Skin epidermis (tissue), 12 donors: Measurements from ENCODE around the gene ANKRD49.
A peak's percentile ranks its signal among the peaks of the same experiment; 100 is the strongest.
"Not testable (repeated sequence)": the region's sequence is repeated elsewhere in the genome, so short reads cannot be mapped to it uniquely, and the experiment has no call there.

Experiments
- H3K27ac ChIP-seq, 21 experiments: fragments of 200-600 bp; sonication (generic) in 11 of 21; one replicate each; pipeline ENCODE4 v1.5.0; 2020; ENCODE audit warnings: mild to moderate bottlenecking in 3 of 21, inconsistent platforms in 2 of 21, moderate library complexity in 2 of 21
- H3K4me3 ChIP-seq, 7 experiments: fragments of 200-600 bp; sonication (generic) in 2 of 7; one replicate each; pipeline ENCODE4 v1.5.0; 2020; ENCODE audit warnings: inconsistent platforms in 2 of 7, mild to moderate bottlenecking in 2 of 7, moderate library complexity in 1 of 7

Gene ANKRD49

DNA sequence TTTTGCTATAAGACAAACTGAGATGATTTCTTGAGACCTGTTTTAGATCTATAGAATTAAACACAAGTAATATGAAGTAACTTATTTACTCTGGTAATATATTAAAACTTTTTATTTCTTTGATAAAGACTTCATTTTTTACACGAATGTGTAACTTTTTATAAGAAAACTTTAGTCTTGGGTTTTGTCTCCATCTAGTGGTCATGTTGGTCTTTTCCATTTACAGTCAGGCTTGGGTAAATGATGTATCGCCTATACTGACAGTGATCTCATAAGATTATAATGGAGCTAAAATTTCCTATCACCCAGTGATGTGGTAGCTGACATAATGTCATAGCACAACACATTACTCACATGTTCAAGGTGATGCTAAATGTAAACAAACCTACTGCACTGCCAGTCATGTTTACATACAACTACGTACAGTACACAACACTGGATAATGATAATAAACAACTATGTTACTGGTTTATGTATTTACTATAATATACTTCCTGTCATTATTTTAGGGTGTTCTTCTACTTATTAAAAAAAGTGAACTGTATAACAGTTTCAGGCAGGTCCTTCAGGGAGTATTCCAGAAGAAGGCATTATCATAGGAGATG lies 11.0 kb downstream of the ANKRD49 start:
- Histone ChIP-seq H3K4me3 (no peak overlapping the region), H3K27ac (no peak overlapping the region)

DNA sequence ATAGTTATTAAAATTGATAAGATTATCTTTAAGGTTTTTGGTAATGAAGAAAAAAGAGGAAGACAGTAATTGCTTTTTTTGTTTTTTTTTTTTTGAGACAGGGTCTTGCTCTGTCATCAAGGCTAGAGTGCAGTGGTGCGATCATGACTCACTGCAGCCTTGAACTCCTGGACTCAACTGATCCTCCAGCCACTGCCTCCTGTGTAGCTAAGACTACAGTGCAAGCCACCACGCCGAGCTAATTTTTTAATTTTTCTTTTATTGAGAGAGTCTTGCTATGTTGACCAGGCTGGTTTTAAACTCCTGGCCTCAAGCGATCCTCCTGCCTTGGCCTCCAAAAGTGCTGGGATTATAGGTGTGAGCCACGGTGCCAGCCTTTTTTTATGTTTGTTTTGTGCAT lies 12.7 kb downstream of the ANKRD49 start:
- not testable (repeated sequence) for H3K4me3 ChIP-seq, H3K27ac ChIP-seq

DNA sequence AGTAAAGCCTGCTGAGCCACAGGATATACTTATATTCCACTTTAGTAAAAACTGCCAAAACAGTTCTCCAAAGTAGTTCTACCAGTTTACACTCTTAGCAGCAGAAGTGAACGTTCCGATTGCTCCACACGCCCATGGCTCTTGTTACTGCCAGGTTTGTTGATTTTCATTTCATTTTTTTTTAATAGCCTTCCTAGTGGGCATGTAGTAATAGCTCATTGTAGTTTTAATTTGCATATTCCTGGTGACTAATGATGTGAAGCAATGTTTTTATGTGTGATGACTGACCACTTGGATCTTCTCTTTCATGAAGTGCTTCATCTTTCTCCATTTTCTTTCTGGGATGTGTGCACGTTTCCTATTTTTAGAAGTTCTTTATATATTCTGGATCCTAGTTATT lies 13.7 kb downstream of the ANKRD49 start:
- Histone ChIP-seq H3K27ac (no peak overlapping the region), H3K4me3 (no peak overlapping the region)

GRCh38 chr11:94511932-94512781 lies 18.4 kb downstream of the ANKRD49 start, which contains the start of gene C11orf97:
C11orf97 (plus strand) TSS chr11:94512461; CDS start chr11:94512529, 68 bp downstream.
- peak within 1 kb of the TSS; percentile 23 to 51 (median 30) for H3K4me3 ChIP-seq
- H3K27ac ChIP-seq: peak within 1 kb of the TSS in 2 of 21 experiments; percentile 21 to 69

DNA sequence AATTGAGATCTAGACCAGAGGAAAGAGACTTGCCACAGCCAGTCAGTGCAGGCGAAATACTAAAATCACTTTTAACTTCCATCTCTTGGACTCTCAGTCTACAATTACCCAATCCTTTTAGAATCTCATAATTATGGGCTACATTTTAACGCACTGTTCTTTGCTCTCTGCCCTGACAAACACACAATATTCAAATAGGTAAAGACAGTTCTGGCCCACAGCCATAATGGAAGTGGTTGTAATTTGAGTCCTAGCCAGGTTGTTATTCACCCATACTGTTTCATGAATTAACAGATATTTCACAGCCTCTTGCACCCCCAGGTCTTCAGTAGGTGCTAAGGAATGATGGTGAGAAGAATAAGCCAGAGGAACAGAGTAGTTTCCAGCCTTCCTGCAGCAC lies 19.3 kb downstream of the ANKRD49 start:
- H3K4me3 ChIP-seq: no peak overlapping the region
- H3K27ac ChIP-seq: no peak overlapping the region

- H3K4me3 ChIP-seq: no peak overlapping the region
- H3K27ac ChIP-seq: no peak overlapping the region
These were observed 21.6 kb downstream of the ANKRD49 start for GRCh38 chr11:94515398-94515797.

DNA sequence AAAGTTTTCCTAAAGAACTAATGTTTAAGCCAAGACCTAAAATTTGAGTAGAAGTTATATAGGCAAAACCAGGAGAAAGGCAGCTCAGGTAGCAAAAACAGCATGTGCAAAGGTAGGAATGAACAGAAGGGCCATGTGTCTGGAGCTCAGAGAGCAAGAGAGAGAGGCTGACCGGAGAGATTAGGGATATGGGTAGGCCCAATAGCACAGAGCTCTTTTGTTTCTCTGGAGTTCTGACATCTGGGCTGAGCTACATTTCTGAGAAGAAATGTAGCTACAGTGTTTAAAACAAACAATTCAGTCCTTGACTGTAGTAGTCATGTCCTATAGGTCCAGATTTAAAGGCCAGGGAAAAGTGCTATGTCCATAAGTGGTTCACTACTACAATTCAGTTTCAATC lies 22.9 kb downstream of the ANKRD49 start:
- Histone ChIP-seq H3K4me3 (no peak overlapping the region), H3K27ac (no peak overlapping the region)

DNA sequence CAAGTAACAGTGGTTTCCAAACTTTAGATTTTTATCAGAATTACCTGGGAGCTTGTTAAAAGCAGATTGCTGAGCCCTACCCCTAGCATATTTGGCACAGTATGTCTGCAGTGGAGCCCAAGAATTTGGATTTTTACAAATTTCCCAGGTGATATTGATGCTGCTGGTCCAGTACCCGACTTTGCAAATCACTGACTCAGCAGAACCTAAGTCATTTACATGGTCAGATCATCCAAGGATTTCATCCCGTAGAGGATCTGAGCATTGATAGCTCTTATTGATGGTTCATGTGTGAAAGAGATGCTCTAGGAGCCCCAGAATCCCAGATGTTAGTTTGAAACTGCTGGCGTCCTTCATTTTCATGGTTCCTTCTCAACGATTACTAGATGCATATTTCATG lies 24.5 kb downstream of the ANKRD49 start:
- H3K4me3 ChIP-seq: no peak overlapping the region
- no peak overlapping the region for H3K27ac ChIP-seq

DNA sequence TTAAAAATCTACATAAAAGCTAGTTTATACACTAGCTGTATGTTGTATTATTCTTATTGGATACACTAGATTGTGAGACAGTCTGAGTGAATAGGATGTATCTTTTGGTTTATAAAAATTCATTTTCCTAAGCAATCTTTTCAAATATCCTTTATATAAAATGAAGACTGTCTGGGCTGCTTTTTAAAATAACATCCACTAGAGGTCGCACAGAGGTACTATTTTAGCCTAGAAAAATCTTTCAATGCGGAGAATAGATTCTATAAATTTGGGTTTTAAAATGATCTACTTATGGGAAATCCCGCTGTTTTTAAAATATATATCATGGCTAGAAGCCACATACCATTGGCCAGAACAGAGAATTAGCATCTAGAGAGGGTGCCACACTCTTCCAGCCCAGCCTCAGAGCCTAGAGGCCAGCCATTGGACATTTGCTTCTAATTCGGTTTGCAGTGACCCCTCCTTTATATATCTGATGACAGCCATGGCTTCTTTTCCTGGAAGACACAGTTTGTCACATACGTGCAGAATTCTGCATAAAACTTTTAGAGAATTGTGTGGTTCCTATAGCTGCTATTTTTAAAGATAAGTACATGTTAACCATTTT lies 25.8 kb downstream of the ANKRD49 start:
- Histone ChIP-seq H3K4me3 (no peak overlapping the region), H3K27ac (no peak overlapping the region)

GRCh38 chr11:94521684-94522083 lies 27.9 kb downstream of the ANKRD49 start:
- no peak overlapping the region for H3K4me3 ChIP-seq
- H3K27ac ChIP-seq: no peak overlapping the region

- Histone ChIP-seq H3K4me3 (no peak overlapping the region), H3K27ac (no peak overlapping the region)
These were observed 30.6 kb downstream of the ANKRD49 start for GRCh38 chr11:94524341-94524740.

DNA sequence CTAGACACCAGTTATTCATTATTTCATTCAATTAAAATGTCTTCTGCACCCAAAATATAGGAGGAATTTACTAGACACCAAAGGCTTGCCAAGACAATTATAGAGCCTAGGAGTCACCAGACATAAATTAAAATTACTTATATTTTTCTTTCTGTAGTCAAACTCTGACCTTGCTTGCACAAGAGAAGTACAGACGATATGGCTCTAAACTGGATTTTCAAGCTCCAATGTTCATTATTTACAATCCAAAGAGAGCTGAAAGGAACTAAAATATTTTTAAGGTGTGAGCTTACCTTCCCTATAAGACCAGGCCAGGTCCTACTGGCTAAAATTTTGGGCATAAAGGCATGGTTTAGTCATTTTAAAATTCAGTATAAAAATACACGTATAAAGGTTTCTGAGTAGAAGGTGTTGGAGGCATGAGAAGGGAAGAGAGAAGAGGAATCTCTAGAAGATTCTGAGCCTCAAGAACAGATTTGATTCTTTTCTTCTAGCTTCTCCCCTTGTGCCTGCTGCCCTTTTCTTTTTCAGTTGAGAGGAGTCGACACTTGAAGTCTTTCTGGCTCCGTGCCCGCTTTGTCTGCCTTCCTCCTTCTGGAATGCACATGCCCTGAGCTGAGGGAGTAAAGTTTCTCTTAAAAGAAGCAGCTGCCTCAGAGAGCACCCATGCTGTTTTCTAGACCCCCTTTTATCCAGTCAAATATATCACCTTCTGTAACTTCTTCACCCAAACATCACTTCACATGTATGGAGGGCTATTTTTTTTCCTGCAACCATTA lies 32.0 kb downstream of the ANKRD49 start:
- H3K27ac ChIP-seq: peak overlapping the region in 1 of 21 experiments; percentile 19
- H3K4me3 ChIP-seq: no peak overlapping the region

GRCh38 chr11:94526645-94527438 lies 33.1 kb downstream of the ANKRD49 start:
- no peak overlapping the region for H3K4me3 ChIP-seq
- no peak overlapping the region for H3K27ac ChIP-seq

GRCh38 chr11:94528551-94528950 lies 34.8 kb downstream of the ANKRD49 start:
- no peak overlapping the region for H3K4me3 ChIP-seq
- no peak overlapping the region for H3K27ac ChIP-seq

GRCh38 chr11:94532211-94532610 lies 38.4 kb downstream of the ANKRD49 start:
- H3K4me3 ChIP-seq: no peak overlapping the region
- H3K27ac ChIP-seq: no peak overlapping the region

- no peak overlapping the region for H3K4me3 ChIP-seq
- H3K27ac ChIP-seq: no peak overlapping the region
These were observed 39.4 kb downstream of the ANKRD49 start for GRCh38 chr11:94533206-94533605.

DNA sequence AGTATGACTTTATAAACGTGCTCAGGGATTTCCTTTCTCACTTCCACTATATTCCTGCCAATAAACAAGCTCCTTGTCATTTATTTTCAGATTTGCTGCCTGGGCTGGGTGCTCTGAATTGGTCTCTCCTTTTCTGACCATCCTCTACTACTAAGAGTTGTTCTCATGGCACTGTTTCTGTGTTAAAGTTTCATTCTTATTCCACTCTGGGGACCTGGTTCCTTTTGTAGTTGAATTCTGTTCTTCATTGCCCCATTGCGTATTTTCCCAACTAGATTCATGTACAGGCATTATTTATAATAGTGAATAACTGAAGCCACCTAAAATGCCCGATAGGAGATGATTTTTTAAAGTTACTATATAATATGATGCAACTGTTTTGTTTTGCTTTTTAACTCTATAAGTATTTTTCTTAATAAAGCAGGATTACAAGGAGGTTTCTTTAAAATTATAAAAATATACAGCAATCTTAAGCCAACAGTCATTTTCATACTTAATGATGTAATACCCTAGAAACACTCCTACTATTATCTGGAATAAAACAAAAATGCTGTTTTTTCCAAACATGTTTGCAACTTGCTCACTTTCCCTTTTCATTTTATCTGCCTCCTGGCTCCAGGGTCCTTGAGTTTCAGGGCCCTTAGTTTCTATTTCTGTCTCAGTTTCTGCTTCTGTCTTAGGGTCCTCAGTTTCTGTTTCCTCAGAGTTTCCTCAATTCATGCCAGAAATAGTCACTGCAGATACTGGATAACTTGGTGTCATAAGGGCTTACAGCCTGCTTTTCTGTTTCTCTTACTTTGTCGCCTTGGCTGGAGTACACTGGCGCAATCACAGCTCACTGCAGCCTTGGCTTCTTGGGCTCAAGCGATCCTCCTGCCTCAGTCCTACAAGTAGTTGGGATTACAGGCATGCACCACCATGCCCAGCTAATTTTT lies 40.2 kb downstream of the ANKRD49 start:
- Histone ChIP-seq H3K27ac (peak overlapping the region in 1 of 21 experiments; percentile 29), H3K4me3 (no peak overlapping the region)

- Histone ChIP-seq H3K4me3 (no peak overlapping the region), H3K27ac (no peak overlapping the region)
These were observed 42.6 kb downstream of the ANKRD49 start for GRCh38 chr11:94536386-94536785.
